HCT116 (cell line): Measurements from ENCODE around the gene PSRC1. TPM values are rescaled to one million over a fixed set of nuclear protein-coding genes. Genes with fewer than 3 reads are reported as not detected.

Source experiments
- ATAC-seq: fragments of 200-7000 bp; cut with Tn5 transposase; 2 replicates; pipeline ENCODE4 v1.9.1; 2020; ENCODE audit warnings: mild to moderate bottlenecking, moderate library complexity
- BruUV-seq: library from RNA; stranded (reverse); fragments of 400-500 nt; replicated peaks from 2 replicates; lab custom pipeline; 2021; lab: Mats Ljungman, UMichigan
- CTCF ChIA-PET: fragments of 300-600 bp; sonication (Branson Sonifier 250); formaldehyde crosslinking; loops from one replicate; lab custom pipeline; 2021; ENCODE audit warnings: antibody characterized with exemption; lab: Charles Lee
- POLR2A ChIA-PET: fragments of 300-600, 350-600 bp; sonication (Branson Sonifier 250); formaldehyde crosslinking; loops from one replicate; lab custom pipeline; 2021; ENCODE audit warnings: antibody characterized with exemption; lab: Charles Lee
- RAD21 ChIA-PET, 2 experiments: fragments of 300-600 bp; sonication (Branson Sonifier 250); formaldehyde crosslinking; loops; one replicate each; lab custom pipeline; 2023; ENCODE audit warnings: low total read pairs in 2 of 2; ENCODE audit not compliant: uncharacterized antibody in 2 of 2, unreplicated experiment in 2 of 2, low non-redundant PET in 1 of 2; lab: Charles Lee
- DNase-seq: peaks from one replicate; pipeline ENCODE4 v3.0.0-alpha.2; 2010; ENCODE audit warnings: low read depth, low spot score
- H2AFZ ChIP-seq: fragments of 200-600 bp; shearing (Covaris generic), sonication (generic); 2 replicates; pipeline ENCODE4 v1.6.1; 2017; ENCODE audit warnings: low read depth, mixed run types, mixed read lengths, antibody characterized with exemption, low read length; ENCODE audit not compliant: poor library complexity, severe bottlenecking
- H3K27ac ChIP-seq: 2 replicates; pipeline ENCODE4 v1.5.1; 2012; ENCODE audit warnings: low read depth, low read length
- H3K27me3 ChIP-seq: fragments of 200-600 bp; sonication (generic); 2 replicates; pipeline ENCODE4 v1.6.1; 2016; ENCODE audit warnings: mixed run types, low read length, mixed read lengths; ENCODE audit not compliant: insufficient read depth
- H3K36me3 ChIP-seq, 2 experiments: fragments of 200-500 bp in 1 of 2; fragments of 200-600 bp in 1 of 2; sonication (Bioruptor generic) in 1 of 2; sonication (generic) in 1 of 2; 2 replicates each; pipeline versions ENCODE4 v1.5.1 to v1.6.1; 2014 to 2016; ENCODE audit warnings: low read length in 2 of 2, inconsistent platforms in 1 of 2, mixed read lengths in 1 of 2, mixed run types in 1 of 2; ENCODE audit not compliant: insufficient read depth in 2 of 2, control insufficient read depth in 1 of 2
- H3K4me1 ChIP-seq, 2 experiments: fragments of 200-600 bp in 1 of 2; sonication (generic) in 1 of 2; 2 replicates each; pipeline versions ENCODE4 v1.5.1 to v1.6.1; 2012 to 2017; ENCODE audit warnings: low read length in 2 of 2, inconsistent platforms in 1 of 2, mild to moderate bottlenecking in 1 of 2, mixed read lengths in 1 of 2, mixed run types in 1 of 2, moderate library complexity in 1 of 2; ENCODE audit not compliant: insufficient read depth in 2 of 2, control insufficient read depth in 1 of 2
- H3K4me2 ChIP-seq: fragments of 200-600 bp; sonication (generic); 2 replicates; pipeline ENCODE4 v1.6.1; 2017; ENCODE audit warnings: mixed run types, low read length, mixed read lengths
- H3K4me3 ChIP-seq, 2 experiments: fragments of 200-600 bp in 1 of 2; sonication (generic) in 1 of 2; replicated peaks in 1 of 2; 2 replicates each; pipeline ENCODE4 v1.5.1; 2011 to 2016; ENCODE audit warnings: low read length in 2 of 2, control low read depth in 1 of 2, low read depth in 1 of 2, mild to moderate bottlenecking in 1 of 2, mixed read lengths in 1 of 2, mixed run types in 1 of 2
- H3K79me2 ChIP-seq: fragments of 200-600 bp; sonication (generic); 2 replicates; pipeline ENCODE4 v1.6.1; 2017; ENCODE audit warnings: mild to moderate bottlenecking, mixed run types, low read length, moderate library complexity, mixed read lengths; ENCODE audit not compliant: insufficient read depth
- H3K9ac ChIP-seq: fragments of 200-600 bp; sonication (generic); 2 replicates; pipeline ENCODE4 v1.6.1; 2016; ENCODE audit warnings: low read length, mixed read lengths
- H3K9me2 ChIP-seq: fragments of 200-600 bp; sonication (generic), shearing (Covaris generic); 2 replicates; pipeline ENCODE4 v1.6.1; 2017; ENCODE audit warnings: mixed run types, mild to moderate bottlenecking, moderate library complexity; ENCODE audit not compliant: insufficient read depth
- H3K9me3 ChIP-seq, 2 experiments: fragments of 200-500 bp in 1 of 2; fragments of 200-600 bp in 1 of 2; sonication (Bioruptor generic) in 1 of 2; sonication (generic) in 1 of 2; 2 replicates each; pipeline ENCODE4 v1.6.1; 2014 to 2017; ENCODE audit warnings: low read length in 2 of 2, mixed read lengths in 2 of 2, inconsistent platforms in 1 of 2, low read depth in 1 of 2, mild to moderate bottlenecking in 1 of 2, mixed run types in 1 of 2, moderate library complexity in 1 of 2; ENCODE audit not compliant: control insufficient read depth in 1 of 2, insufficient read depth in 1 of 2
- H4K20me1 ChIP-seq: fragments of 200-600 bp; sonication (generic), shearing (Covaris generic); 2 replicates; pipeline ENCODE4 v1.6.1; 2017; ENCODE audit warnings: mixed run types, mild to moderate bottlenecking, moderate library complexity; ENCODE audit not compliant: insufficient read depth
- EGR1 ChIP-seq: IDR thresholded peaks from 2 replicates; pipeline ENCODE4 v1.6.1; 2012; ENCODE audit warnings: low read depth
- POLR2AphosphoS5 ChIP-seq: IDR thresholded peaks from 2 replicates; pipeline ENCODE4 v1.6.1; 2011; ENCODE audit warnings: mild to moderate bottlenecking, low read depth, low read length, moderate library complexity
- SIN3A ChIP-seq: IDR thresholded peaks from 2 replicates; pipeline ENCODE4 v1.6.1; 2012; ENCODE audit warnings: low read depth
- intact Hi-C: fragments of 100-400 bp; cut with micrococcal nuclease; formaldehyde crosslinking; loops from 2 replicates; pipeline ENCODE4 v1.10.0; 2022
- total RNA-seq: library from RNA; stranded (reverse); gene quantifications from one replicate; pipeline ENCODE4 v1.2.1, GENCODE V29; 2021; ENCODE audit not compliant: unreplicated experiment
- TF ChIP-seq, protein P1 (sequence below): IDR thresholded peaks from 2 replicates; pipeline ENCODE4 v1.6.1; 2011; ENCODE audit warnings: mild to moderate bottlenecking, low read length, moderate library complexity; ENCODE audit not compliant: insufficient replicate concordance; ENCODE audit errors: extremely low read depth

Gene PSRC1
- total RNA-seq, 1 experiment from 2014 or later, result 44.8 TPM

DNA sequence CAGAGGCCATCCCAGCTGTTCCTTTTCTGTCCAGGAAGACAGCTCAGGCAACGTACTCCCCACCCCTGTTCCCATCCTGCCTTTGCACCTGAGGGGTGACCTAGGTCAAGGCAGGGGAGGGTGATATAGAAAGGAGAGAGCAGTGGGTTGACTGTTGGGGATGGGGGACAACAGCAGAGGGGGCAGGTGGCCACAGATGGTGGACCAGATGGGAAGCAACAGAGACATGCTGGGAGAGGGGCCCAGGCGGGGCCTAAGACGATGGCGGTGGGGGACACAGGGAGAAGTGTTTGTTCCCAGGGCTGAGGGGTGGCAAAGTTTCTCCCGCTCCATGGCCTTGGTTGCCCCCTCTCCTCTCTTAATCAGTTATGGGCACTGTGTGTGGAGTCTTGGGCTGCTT lies 27.3 kb downstream of the PSRC1 start:
- no TSS peak for BruUV-seq

DNA sequence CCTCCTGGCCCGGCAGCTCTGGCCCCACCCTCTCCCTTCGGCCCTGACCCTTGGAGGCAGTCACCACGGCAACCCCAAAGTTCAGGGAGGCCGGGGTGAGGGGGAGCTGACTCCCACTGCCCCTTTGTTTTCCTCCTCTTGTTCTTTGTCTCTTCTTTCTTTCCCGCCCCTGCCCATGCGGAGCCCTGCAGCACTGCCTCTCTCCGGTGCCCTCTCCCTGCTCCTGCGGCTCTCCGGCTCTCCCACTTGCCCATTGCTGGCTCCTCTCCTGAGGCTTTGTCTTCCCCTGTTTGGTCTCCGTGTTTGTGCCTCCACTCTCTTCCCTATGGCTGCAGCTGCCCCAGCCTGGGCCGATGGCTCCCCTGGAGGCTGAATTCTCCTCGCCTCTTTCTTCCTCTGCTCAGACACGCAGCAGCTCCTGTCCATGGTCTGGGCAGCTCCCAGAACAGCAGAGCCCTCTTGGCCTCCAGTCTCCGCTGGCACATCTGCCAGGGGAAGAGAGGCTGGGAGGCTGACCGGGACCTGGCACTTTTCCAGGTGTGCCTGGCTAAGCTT lies 27.8 kb downstream of the PSRC1 start:
- Histone ChIP-seq H3K4me1 (peaks cover 3 to 13% of the 10 kb centered on the region in 2 experiments; a peak in 3 of 4 replicates), H3K9me3 (no peaks in the 10 kb centered on the region), H3K4me2 (no peak overlapping the region), H2AFZ (no peak overlapping the region), H3K27me3 (no peaks in the 10 kb centered on the region), H3K27ac (no peak overlapping the region), H3K79me2 (no peaks in the 10 kb centered on the region), H3K9me2 (no peaks in the 10 kb centered on the region), H4K20me1 (no peaks in the 10 kb centered on the region), H3K36me3 (no peaks in the 10 kb centered on the region), H3K9ac (no peak overlapping the region), H3K4me3 (no peak overlapping the region)
- ChIA-PET RAD21 (interaction anchor here in 1 of 2 experiments (1.0 kb wide), 1 partner anchor 54 kb away, joined by 3 read pairs; no protein-coding TSS in a partner anchor), POLR2A (no interaction called here), CTCF (no interaction called here)
- TF ChIP-seq, protein P1, sequence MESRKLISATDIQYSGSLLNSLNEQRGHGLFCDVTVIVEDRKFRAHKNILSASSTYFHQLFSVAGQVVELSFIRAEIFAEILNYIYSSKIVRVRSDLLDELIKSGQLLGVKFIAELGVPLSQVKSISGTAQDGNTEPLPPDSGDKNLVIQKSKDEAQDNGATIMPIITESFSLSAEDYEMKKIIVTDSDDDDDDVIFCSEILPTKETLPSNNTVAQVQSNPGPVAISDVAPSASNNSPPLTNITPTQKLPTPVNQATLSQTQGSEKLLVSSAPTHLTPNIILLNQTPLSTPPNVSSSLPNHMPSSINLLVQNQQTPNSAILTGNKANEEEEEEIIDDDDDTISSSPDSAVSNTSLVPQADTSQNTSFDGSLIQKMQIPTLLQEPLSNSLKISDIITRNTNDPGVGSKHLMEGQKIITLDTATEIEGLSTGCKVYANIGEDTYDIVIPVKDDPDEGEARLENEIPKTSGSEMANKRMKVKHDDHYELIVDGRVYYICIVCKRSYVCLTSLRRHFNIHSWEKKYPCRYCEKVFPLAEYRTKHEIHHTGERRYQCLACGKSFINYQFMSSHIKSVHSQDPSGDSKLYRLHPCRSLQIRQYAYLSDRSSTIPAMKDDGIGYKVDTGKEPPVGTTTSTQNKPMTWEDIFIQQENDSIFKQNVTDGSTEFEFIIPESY, result no peak
- TF ChIP-seq SIN3A (no peak), EGR1 (no peak)
- no TSS peak for BruUV-seq
- ATAC-seq (no peak), DNase-seq (no peak)
- intact Hi-C loops, result no loop called here

More for the DNA sequence above, 27.3 kb downstream of the PSRC1 start:
- Histone ChIP-seq H3K36me3 (no peaks in the 10 kb centered on the region), H4K20me1 (no peaks in the 10 kb centered on the region), H3K27me3 (no peaks in the 10 kb centered on the region), H3K9ac (no peak overlapping the region), H3K4me1 (peaks cover 3 to 10% of the 10 kb centered on the region in 2 experiments; a peak in 2 of 4 replicates), H2AFZ (no peak overlapping the region), H3K9me3 (no peaks in the 10 kb centered on the region), H3K4me2 (no peak overlapping the region), H3K79me2 (no peaks in the 10 kb centered on the region), H3K4me3 (no peak overlapping the region), H3K27ac (no peak overlapping the region)
- RAD21 ChIA-PET, result interaction anchor here in 1 of 2 experiments (0.5 to 1.0 kb wide), 2 partner anchors 54 to 156 kb away, joined by 3 read pairs; no protein-coding TSS in a partner anchor
- DNase-seq (no peak), ATAC-seq (no peak)
- intact Hi-C loops, result no loop called here
- CTCF ChIA-PET, result no interaction called here
- POLR2A ChIA-PET, result no interaction called here
- TF ChIP-seq POLR2AphosphoS5, result no peak
- no peak for TF ChIP-seq SIN3A
- TF ChIP-seq, all 23 proteins: peak for 0
- no peaks in the 10 kb centered on the region for H3K9me2 ChIP-seq
